HCT116 (cell line): Measurements from ENCODE around the gene DCK.

Experiments used
- CEBPB ChIP-seq: IDR thresholded peaks from 2 replicates; pipeline ENCODE4 v1.6.1; 2012; ENCODE audit warnings: low read depth
- EGR1 ChIP-seq: IDR thresholded peaks from 2 replicates; pipeline ENCODE4 v1.6.1; 2012; ENCODE audit warnings: low read depth
- EZH2 ChIP-seq: fragments of 200-600 bp; sonication (generic); IDR thresholded peaks from 2 replicates; pipeline ENCODE4 v1.6.1; 2017; ENCODE audit warnings: antibody characterized with exemption, mixed run types
- POLR2AphosphoS5 ChIP-seq: IDR thresholded peaks from 2 replicates; pipeline ENCODE4 v1.6.1; 2011; ENCODE audit warnings: mild to moderate bottlenecking, low read depth, low read length, moderate library complexity
- ZFX ChIP-seq: fragments of 450-650 bp; IDR thresholded peaks from 2 replicates; pipeline ENCODE4 v1.6.1; 2017
- TF ChIP-seq, protein P1 (sequence below), 3 experiments: fragments of 200-600 bp in 1 of 3; sonication (generic) in 1 of 3; IDR thresholded peaks in 2 of 3; conservative IDR thresholded peaks in 1 of 3; 2 replicates each; pipeline ENCODE4 v1.5.1; 2012 to 2017; ENCODE audit warnings: low read depth in 2 of 3, low read length in 2 of 3, antibody characterized with exemption in 1 of 3, borderline replicate concordance in 1 of 3, control low read depth in 1 of 3, mild to moderate bottlenecking in 1 of 3, mixed read lengths in 1 of 3, mixed run types in 1 of 3, moderate library complexity in 1 of 3; ENCODE audit not compliant: insufficient read depth in 1 of 3
- TF ChIP-seq, protein P2 (sequence below): IDR thresholded peaks from 2 replicates; pipeline ENCODE4 v1.6.1; 2012

GRCh38 chr4:70984589-70984988 lies 8.9 kb upstream of the DCK start:
- TF ChIP-seq EGR1 = no peak
- no peak for TF ChIP-seq POLR2AphosphoS5
- no peak for TF ChIP-seq CEBPB
- TF ChIP-seq, protein P1, sequence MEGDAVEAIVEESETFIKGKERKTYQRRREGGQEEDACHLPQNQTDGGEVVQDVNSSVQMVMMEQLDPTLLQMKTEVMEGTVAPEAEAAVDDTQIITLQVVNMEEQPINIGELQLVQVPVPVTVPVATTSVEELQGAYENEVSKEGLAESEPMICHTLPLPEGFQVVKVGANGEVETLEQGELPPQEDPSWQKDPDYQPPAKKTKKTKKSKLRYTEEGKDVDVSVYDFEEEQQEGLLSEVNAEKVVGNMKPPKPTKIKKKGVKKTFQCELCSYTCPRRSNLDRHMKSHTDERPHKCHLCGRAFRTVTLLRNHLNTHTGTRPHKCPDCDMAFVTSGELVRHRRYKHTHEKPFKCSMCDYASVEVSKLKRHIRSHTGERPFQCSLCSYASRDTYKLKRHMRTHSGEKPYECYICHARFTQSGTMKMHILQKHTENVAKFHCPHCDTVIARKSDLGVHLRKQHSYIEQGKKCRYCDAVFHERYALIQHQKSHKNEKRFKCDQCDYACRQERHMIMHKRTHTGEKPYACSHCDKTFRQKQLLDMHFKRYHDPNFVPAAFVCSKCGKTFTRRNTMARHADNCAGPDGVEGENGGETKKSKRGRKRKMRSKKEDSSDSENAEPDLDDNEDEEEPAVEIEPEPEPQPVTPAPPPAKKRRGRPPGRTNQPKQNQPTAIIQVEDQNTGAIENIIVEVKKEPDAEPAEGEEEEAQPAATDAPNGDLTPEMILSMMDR (IDR thresholded peaks at IDR 0.05 in 2 of 3, conservative IDR thresholded peaks at IDR 0.05 in 1 of 3; ENCODE audit: borderline replicate concordance in 1 of 3, insufficient read depth in 1 of 3, low read depth in 2 of 3, low read length in 2 of 3) = no peak
- no peak for TF ChIP-seq EZH2
- TF ChIP-seq, protein P2, sequence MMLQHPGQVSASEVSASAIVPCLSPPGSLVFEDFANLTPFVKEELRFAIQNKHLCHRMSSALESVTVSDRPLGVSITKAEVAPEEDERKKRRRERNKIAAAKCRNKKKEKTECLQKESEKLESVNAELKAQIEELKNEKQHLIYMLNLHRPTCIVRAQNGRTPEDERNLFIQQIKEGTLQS = no peak
- no peak for TF ChIP-seq ZFX
